NCI-H128 (cell line): ENCODE data around the gene PRKCI.
"Not testable (repeated sequence)": the region's sequence is repeated elsewhere in the genome, so short reads cannot be mapped to it uniquely, and the experiment has no call there.

Source experiments
- DNase-seq: peaks from one replicate; lab custom pipeline; 2025; ENCODE audit not compliant: unreplicated experiment; lab: John Stamatoyannopoulos, UW

PRKCI gene

DNA sequence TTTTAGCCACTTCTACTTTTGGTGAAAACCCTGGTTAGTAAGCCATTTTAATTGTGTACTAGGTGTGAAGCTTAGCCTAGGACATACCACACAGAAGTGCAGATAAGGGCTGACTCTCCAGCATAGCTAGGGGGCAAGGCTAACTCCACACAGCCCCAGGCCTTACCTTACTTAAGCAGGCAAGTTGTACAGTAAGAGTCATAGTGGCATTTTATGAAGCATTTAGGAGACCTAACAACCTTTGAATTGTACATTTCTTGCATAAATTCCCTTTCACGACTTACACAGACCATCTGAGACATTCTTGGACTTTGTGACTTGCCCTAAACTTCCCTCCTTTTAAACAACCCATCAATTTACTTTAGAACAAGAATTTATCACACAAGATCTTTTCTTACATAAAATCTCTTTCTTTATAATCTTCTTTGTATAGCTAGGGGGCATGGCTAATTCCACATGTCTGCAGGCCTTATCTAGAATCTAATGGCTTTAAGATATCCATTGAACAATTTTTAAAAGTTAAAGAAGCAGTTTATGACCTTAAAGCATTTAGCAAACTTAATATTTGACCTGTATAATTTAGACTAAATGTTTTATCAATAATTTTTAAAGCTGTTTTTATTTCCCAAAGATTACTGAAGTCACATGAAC lies 116.6 kb downstream of the PRKCI start:
- no peak for DNase-seq

DNA sequence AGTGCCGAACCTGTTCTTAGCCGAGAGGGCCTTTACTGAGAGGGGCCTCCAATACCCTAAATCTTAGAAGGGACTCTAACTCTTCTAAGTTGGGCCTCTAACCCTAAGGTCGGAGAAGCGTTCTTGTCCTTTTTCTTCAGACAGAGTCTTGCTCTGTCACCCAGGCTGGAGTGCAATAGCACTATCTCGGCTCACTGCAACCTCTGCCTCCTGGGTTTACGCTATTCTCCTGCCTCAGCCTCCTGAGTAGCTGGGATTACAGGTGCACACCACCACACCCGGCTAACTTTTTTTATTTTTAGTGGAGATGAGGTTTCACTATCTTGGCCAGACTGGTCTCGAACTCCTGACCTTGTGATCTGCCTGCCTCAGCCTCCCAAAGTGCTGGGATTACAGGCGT lies 120.0 kb downstream of the PRKCI start:
- DNase-seq, result not testable (repeated sequence)

DNA sequence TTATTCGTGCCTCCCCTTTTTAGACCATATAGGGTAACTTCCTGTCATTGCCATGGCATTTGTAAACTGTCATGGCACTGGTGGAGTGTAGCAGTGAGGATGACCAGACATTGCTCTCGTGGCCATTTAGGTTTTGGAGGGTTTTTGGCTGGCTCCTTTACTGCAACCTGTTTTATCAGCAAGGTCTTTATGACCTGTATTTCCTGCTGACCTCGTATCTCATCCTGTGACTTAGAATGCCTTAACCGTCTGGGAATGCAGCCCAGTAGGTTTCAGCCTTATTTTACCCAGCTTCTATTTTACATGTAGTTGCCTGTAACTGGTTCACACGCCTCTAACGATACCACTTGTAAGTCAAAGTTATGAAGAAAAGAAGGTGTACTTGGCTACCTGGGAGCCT lies 121.6 kb downstream of the PRKCI start:
- not testable (repeated sequence) for DNase-seq

DNA sequence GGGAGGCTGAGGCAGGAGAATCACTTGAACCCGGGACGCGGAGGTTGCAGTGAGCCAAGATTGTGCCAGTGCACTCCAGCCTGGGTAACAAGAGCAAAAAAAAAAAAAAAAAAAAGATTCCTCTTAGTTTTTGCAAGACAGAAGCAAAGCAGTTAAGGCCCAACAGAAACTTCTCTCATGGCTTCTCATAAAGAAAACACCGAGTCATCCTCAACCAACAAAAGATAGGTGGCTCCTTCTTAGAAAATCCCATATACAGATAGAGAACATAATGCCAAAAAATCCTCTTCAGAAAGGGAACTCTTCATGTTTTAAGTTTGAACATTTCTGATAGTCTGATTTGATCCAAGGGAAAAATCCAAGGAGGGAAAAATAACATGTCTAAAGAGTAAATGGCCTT lies 122.7 kb downstream of the PRKCI start:
- no peak for DNase-seq

DNA sequence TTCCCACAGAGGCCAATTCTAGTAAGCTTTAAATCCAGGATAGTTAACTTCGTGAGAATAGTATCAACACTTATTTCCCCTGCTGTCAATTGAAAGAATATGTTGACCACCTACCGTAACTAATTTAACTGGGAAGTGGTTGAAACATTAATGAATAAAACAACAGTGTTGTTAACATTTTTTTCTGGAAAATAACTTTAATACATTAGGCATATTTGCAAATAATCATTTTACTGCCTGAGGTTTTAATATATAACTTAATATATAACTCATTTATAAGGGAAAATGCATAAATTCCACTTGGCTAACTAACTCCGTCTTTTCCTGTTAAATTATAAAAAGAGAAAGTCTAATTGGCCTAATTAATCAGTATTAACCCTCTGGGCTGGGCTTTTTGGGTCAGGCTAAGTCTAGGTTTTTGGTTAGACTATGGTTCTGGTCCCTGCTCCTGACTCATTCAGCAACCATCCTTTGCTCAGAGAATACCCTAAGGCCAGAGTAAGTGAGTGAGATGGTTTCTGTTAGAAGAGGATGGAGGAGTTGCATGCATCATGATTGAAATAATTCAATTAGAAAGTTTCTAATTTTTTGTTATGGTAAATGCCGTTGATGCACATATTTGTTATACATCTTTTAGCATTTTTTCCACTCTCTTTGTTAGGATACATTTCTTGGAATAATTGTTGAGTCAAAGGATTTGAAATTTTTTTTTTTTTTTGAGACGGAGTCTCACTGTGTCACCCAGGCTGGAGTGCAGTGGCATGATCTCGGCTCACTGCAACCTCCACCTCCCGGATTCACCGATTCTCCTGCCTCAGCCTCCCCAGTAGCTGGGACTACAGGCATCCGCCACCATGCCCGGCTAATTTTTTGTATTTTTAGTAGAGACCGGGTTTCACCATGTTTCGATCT lies 124.5 kb downstream of the PRKCI start:
- DNase-seq, result no peak

DNA sequence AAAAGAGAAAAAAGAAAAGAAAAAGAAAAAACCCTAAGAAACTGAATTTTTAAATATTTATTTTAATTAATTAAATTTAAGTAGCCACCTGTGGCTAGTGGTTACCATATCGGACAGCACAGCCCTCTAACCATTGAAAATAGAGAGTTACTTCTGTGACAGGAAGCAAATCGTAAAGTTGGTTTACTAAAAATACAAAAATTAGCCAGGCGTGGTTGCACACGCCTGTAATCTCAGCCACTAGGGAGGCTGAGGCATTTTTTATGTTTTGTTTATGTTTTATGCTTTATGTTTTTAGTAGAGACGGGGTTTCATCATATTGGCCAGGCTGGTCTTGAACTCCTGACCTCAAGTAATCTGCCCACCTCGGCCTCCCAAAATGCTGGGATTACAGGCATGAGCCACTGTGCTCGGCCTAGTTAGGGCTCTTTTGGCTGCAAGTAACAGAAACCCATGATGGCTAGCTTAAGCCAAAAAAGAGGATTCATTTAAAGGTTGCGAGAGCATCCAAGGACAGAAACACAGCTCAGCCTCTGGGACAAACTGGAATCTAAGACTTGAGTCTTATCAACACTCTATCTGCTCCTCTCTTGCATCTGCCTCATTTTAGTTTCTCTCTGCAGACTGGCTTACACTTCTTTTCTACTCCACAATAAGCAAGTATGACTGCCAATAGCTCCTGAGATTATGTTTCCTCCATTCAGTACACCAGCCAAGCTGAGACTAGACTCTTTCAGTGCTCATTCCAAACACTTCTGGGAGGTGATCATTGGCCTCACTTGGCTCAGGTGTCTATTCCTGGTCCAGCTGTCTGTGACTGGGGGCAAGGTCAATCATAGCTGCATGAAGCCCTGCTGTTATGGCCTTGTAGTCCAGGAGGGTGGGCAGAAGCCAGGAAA lies 128.5 kb downstream of the PRKCI start:
- DNase-seq, result no peak

DNA sequence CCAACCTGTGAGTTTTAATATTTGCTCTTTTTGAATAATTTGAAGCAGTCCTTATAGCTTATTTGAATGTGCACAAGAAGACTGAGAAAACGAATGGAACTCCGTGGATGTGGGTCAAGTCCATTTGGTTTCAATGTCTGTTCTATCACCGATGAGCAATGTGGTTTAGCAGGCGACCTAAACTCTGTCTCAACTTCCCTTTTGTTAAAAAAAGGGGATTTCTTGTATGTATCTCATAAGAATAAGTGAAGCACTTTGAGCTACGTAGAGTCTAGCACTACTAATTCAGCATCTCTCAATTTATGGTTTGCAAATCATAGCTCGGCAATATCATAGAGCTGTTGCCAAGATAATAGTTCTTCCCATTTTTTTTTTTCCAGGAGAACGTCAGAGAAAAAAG lies 130.7 kb downstream of the PRKCI start:
- no peak for DNase-seq

DNA sequence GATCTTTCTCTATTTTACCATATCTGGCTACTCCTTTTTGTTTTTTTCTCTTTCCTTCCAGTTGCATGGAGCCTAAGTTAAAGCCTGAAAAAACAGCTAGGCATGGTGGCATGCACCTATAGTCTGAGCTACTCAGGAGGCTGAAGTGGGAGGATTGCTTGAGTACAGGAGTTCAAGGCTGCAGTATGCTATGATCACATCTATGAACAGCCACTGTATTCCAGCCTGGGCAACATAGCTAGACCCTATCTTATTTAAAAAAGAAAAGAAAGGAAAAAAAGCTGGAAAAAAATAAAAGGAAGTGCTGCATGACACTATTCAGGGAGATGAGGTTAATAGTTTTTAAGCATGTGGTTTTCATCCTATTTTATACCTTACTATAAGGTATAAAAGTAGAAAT lies 131.3 kb downstream of the PRKCI start:
- no peak for DNase-seq

DNA sequence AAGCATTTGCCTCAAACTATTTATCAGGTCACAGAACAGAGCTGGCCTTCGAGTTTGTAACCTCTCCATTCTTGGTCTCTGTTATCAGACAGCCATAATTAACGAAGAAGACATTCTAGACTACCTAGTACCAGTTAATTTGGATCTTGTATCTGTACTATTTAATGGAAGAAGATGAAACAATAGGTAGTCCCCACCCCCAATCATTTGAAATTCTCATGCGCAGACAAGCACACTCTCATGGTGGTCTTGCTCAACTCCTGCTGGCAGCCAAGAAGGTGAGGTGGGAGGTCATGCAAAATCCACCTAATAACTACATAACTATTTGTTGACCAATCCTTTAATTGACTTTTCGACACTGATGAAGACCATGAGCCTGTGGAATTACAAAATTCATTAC lies 132.5 kb downstream of the PRKCI start:
- no peak for DNase-seq
